Natural killer cell (primary cell): ENCODE measurements around the gene CARMIL1. TPM values are rescaled to one million over a fixed set of nuclear protein-coding genes. Genes with fewer than 3 reads are reported as not detected.

Source experiments
- ATAC-seq, 3 donors: fragments of 150-1000 bp in 2 of 3; fragments of 200-7000 bp in 1 of 3; cut with Tn5 transposase; 1 replicate in 1 of 3; 2 replicates in 2 of 3; pipeline ENCODE4 v1.10.0; 2021; ENCODE audit warnings: mild to moderate bottlenecking in 2 of 3, moderate library complexity in 2 of 3
- DNase-seq, 2 donors: peaks; one replicate each; pipeline versions ENCODE4 v3.0.0 to v3.0.0-alpha.2; 2013 to 2021; ENCODE audit warnings: mixed read lengths in 1 of 2
- H3K27ac ChIP-seq: one replicate; pipeline ENCODE4 v1.5.1; 2013; ENCODE audit warnings: mild to moderate bottlenecking, low read length
- H3K27me3 ChIP-seq: one replicate; pipeline ENCODE4 v1.6.1; 2013; ENCODE audit warnings: low read length; ENCODE audit not compliant: control insufficient read depth, insufficient read depth
- H3K36me3 ChIP-seq: one replicate; pipeline ENCODE4 v1.6.1; 2013; ENCODE audit warnings: low read length; ENCODE audit not compliant: control insufficient read depth, insufficient read depth
- H3K4me1 ChIP-seq: one replicate; pipeline ENCODE4 v1.6.1; 2013; ENCODE audit warnings: low read length; ENCODE audit not compliant: control insufficient read depth, insufficient read depth
- H3K4me3 ChIP-seq: one replicate; pipeline ENCODE4 v1.5.1; 2013; ENCODE audit warnings: low read length
- H3K9me3 ChIP-seq: one replicate; pipeline ENCODE4 v1.6.1; 2013; ENCODE audit warnings: low read length; ENCODE audit not compliant: control insufficient read depth, insufficient read depth
- H3K27ac Mint-ChIP-seq, 2 donors: one replicate each; pipeline ENCODE4 v1.8.0; 2022; ENCODE audit warnings: mild to moderate bottlenecking in 2 of 2, mixed read lengths in 2 of 2, moderate library complexity in 1 of 2
- H3K27me3 Mint-ChIP-seq, 2 donors: one replicate each; pipeline ENCODE4 v1.8.0; 2022; ENCODE audit warnings: low read depth in 2 of 2, mixed read lengths in 2 of 2
- H3K36me3 Mint-ChIP-seq: one replicate; pipeline ENCODE4 v1.8.0; 2022; ENCODE audit warnings: mixed read lengths
- H3K4me1 Mint-ChIP-seq, 2 donors: one replicate each; pipeline ENCODE4 v1.8.0; 2022; ENCODE audit warnings: mixed read lengths in 2 of 2
- H3K4me3 Mint-ChIP-seq: one replicate; pipeline ENCODE4 v1.8.0; 2022; ENCODE audit warnings: mild to moderate bottlenecking, moderate library complexity, mixed read lengths
- H3K9me3 Mint-ChIP-seq, 2 donors: one replicate each; pipeline ENCODE4 v1.8.0; 2022; ENCODE audit warnings: mixed read lengths in 2 of 2
- WGBS: methylation state at CpG from one replicate; pipeline ENCODE4 v1.1.7; 2013; ENCODE audit warnings: missing lambda C conversion rate; ENCODE audit not compliant: insufficient coverage; 5-methylcytosine and 5-hydroxymethylcytosine counted together
- intact Hi-C: fragments of 100-400 bp; cut with micrococcal nuclease; formaldehyde crosslinking; loops from one replicate; pipeline ENCODE4 v1.14.2; 2022
- total RNA-seq, 4 donors: library from RNA; stranded (reverse); fragments of 120-200 nt in 1 of 4; gene quantifications; one replicate each; pipeline versions ENCODE4 v1.2.3 to v1.2.4, GENCODE V29; 2013 to 2022
- TF ChIP-seq, protein P1 (sequence below): fragments of 200-600 bp; IDR thresholded peaks from one replicate; pipeline ENCODE4 v1.8.0; 2022; ENCODE audit warnings: antibody characterized with exemption

Gene CARMIL1
- total RNA-seq, 3 donors from 2014 or later (not counting 1 experiment from before 2014, with no cell fraction given), result 0.25 to 1.1 (median 0.35) TPM

- Mint-ChIP-seq H3K36me3 (no peaks in the 10 kb centered on the region), H3K27me3 (peaks cover 2 to 7% of the 10 kb centered on the region in 2 donors), H3K9me3 (no peaks in the 10 kb centered on the region), H3K4me3 (no peak overlapping the region), H3K4me1 (no peaks in the 10 kb centered on the region), H3K27ac (no peak overlapping the region)
- Histone ChIP-seq H3K9me3 (no peaks in the 10 kb centered on the region), H3K4me1 (no peaks in the 10 kb centered on the region), H3K27me3 (no peaks in the 10 kb centered on the region), H3K27ac (no peak overlapping the region), H3K4me3 (no peak overlapping the region), H3K36me3 (no peaks in the 10 kb centered on the region)
- TF ChIP-seq, protein P1, sequence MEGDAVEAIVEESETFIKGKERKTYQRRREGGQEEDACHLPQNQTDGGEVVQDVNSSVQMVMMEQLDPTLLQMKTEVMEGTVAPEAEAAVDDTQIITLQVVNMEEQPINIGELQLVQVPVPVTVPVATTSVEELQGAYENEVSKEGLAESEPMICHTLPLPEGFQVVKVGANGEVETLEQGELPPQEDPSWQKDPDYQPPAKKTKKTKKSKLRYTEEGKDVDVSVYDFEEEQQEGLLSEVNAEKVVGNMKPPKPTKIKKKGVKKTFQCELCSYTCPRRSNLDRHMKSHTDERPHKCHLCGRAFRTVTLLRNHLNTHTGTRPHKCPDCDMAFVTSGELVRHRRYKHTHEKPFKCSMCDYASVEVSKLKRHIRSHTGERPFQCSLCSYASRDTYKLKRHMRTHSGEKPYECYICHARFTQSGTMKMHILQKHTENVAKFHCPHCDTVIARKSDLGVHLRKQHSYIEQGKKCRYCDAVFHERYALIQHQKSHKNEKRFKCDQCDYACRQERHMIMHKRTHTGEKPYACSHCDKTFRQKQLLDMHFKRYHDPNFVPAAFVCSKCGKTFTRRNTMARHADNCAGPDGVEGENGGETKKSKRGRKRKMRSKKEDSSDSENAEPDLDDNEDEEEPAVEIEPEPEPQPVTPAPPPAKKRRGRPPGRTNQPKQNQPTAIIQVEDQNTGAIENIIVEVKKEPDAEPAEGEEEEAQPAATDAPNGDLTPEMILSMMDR, result no peak
- WGBS, result 100% methylated on average over 1 of the region's 2 CpGs
- DNase-seq (no peak), ATAC-seq (no peak)
- intact Hi-C loops, result no loop called here
These were observed 35.5 kb downstream of the CARMIL1 start for GRCh38 chr6:25314509-25315175.

DNA sequence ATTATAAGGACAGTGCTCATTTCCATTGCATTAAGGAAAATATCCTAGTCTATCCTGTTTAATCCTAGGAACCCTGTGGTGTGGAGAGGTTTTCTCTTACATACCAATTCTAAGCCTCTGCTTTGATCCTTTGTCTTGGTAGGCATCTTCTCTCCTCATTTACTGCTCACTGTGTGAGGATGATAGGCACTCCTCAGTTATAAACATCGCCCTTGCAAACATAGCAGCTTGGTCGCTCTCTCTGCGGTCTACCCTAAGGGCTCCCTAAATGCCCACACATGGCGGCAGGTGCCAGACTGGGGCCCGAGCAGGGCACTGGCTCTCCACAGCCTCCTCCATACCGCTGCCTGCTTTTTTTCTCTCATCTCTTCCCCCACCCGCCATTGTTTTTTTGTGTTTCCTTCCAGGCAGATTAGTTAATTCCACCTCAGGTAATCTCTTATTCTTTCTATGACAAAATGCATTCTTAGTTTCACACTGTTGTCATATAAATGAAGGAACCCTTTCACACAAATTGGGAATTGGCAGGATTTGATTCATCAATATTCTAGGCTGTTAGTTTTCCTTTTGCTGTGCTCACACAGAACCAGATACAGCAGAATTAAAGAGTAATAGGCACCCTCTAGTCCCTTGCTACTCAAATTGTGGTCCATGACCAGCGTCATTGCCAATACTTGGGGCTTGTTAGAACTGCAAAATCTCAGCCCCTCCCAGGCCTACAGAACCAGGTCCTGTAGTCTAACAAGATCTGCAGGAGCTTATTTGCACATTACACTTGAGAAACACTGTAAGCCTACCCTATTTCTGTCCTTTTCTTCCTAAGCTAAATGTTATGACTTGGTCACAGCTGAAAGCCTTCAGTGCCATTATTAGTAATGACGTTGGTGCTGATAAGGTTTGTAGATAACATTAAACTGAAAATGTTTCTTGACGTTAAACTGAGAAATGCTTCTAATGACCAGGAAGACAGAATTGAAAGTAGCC lies 36.3 kb downstream of the CARMIL1 start:
- Mint-ChIP-seq H3K9me3 (no peaks in the 10 kb centered on the region), H3K4me3 (no peak overlapping the region), H3K27ac (no peak overlapping the region), H3K27me3 (peaks cover 2 to 3% of the 10 kb centered on the region in 2 donors), H3K36me3 (no peaks in the 10 kb centered on the region), H3K4me1 (no peaks in the 10 kb centered on the region)
- ATAC-seq (peak in 1 of 3 donors; percentile 29), DNase-seq (no peak)
- WGBS, result 91% methylated on average over 10 of the region's 10 CpGs
- Histone ChIP-seq H3K36me3 (no peaks in the 10 kb centered on the region), H3K27ac (no peak overlapping the region), H3K4me3 (no peak overlapping the region), H3K9me3 (no peaks in the 10 kb centered on the region), H3K4me1 (no peaks in the 10 kb centered on the region), H3K27me3 (no peaks in the 10 kb centered on the region)
- intact Hi-C loops, result no loop called here
- TF ChIP-seq, protein P1, result no peak

GRCh38 chr6:25316626-25317025 lies 37.5 kb downstream of the CARMIL1 start:
- no peak overlapping the region for H3K27ac ChIP-seq
- Mint-ChIP-seq H3K36me3 (no peaks in the 10 kb centered on the region), H3K27me3 (peaks cover 0 to 2% of the 10 kb centered on the region in 2 donors), H3K9me3 (no peaks in the 10 kb centered on the region), H3K4me1 (no peaks in the 10 kb centered on the region), H3K4me3 (no peak overlapping the region), H3K27ac (no peak overlapping the region)
- no peak overlapping the region for H3K4me3 ChIP-seq
- 77% methylated on average over 3 of the region's 4 CpGs for WGBS
- no peaks in the 10 kb centered on the region for H3K9me3 ChIP-seq
- H3K4me1 ChIP-seq, result no peaks in the 10 kb centered on the region
- TF ChIP-seq, protein P1, result no peak
- H3K36me3 ChIP-seq, result no peaks in the 10 kb centered on the region
- no peaks in the 10 kb centered on the region for H3K27me3 ChIP-seq
- ATAC-seq, result no peak
- DNase-seq, result no peak
- intact Hi-C loops, result no loop called here
